DOHH2 (cell line): ENCODE results near the gene VAPA.

Experiments
- EZH2phosphoT487 ChIP-seq: fragments of 200-600 bp; sonication (generic); IDR thresholded peaks from 2 replicates; pipeline ENCODE4 v1.6.1; 2017; ENCODE audit warnings: borderline replicate concordance, mild to moderate bottlenecking, antibody characterized with exemption, low read length, moderate library complexity, mixed read lengths
- TF ChIP-seq, protein P1 (sequence below): fragments of 200-600 bp; sonication (generic); IDR thresholded peaks from one replicate; pipeline ENCODE4 v1.5.1; 2014; ENCODE audit warnings: antibody characterized with exemption, mild to moderate bottlenecking, low read depth, low read length; ENCODE audit not compliant: poor library complexity, severe bottlenecking

- TF ChIP-seq, protein P1, sequence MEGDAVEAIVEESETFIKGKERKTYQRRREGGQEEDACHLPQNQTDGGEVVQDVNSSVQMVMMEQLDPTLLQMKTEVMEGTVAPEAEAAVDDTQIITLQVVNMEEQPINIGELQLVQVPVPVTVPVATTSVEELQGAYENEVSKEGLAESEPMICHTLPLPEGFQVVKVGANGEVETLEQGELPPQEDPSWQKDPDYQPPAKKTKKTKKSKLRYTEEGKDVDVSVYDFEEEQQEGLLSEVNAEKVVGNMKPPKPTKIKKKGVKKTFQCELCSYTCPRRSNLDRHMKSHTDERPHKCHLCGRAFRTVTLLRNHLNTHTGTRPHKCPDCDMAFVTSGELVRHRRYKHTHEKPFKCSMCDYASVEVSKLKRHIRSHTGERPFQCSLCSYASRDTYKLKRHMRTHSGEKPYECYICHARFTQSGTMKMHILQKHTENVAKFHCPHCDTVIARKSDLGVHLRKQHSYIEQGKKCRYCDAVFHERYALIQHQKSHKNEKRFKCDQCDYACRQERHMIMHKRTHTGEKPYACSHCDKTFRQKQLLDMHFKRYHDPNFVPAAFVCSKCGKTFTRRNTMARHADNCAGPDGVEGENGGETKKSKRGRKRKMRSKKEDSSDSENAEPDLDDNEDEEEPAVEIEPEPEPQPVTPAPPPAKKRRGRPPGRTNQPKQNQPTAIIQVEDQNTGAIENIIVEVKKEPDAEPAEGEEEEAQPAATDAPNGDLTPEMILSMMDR = no peak
- no peak for TF ChIP-seq EZH2phosphoT487
Measured at GRCh38 chr18:9924371-9924943, 10.6 kb downstream of the VAPA start.
